GM18870 (cell line): ENCODE measurements around the gene HRH2.
"Not testable (repeated sequence)": the region's sequence is repeated elsewhere in the genome, so short reads cannot be mapped to it uniquely, and the experiment has no call there.

Experiments used
- ATAC-seq: cut with Tn5 transposase; IDR thresholded peaks from one replicate; pipeline ENCODE4 v1.9.1; 2021; ENCODE audit warnings: moderate library complexity; ENCODE audit not compliant: unreplicated experiment

The HRH2 gene, protein sequence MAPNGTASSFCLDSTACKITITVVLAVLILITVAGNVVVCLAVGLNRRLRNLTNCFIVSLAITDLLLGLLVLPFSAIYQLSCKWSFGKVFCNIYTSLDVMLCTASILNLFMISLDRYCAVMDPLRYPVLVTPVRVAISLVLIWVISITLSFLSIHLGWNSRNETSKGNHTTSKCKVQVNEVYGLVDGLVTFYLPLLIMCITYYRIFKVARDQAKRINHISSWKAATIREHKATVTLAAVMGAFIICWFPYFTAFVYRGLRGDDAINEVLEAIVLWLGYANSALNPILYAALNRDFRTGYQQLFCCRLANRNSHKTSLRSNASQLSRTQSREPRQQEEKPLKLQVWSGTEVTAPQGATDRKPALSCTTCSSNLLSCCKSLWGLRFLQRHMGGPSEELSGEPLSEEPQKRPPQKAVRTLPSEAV

DNA sequence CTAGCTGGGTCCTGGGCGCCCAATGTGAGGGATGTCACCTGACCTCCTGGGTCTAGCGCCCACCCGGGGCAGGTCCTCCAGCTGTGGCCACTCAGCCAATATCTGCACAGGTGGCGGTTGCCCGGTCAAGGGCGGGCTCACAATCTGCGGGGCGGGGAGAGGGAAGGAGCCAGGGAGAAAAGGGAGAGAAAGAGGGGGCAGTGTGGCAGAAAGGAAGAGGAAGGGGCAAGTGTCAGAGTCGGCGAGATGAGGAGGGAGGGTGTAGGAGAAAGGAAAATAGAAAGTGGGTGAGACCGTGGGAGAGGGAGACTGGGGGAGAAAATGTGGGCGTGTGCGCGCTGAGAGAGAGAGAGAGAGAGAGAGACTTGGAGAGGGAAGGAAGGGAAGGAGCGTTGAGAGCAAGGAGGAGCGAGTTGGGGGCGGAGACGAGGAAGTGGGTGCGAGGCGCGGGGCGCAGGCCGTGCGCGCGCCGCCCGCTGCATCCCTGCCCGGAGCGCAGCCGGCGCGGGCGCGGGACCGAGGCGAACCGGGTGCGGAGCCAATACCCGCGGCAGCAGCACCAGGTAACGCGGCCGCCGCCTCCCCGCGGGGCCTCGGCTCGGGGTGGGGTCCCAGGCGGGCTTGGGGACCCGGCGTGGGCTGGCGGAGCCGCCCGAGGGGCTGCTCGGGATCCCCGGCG, at the start of gene HRH2:
HRH2 (plus strand) TSS at position 479 of the 679 bp plus-strand sequence. CDS start 25,163 bp downstream, outside the sequence.
- no peak for ATAC-seq

GRCh38 chr5:175609526-175609925, 48.3 kb upstream of the HRH2 start:
- no peak for ATAC-seq

GRCh38 chr5:175610381-175610780, 47.5 kb upstream of the HRH2 start:
- no peak for ATAC-seq

GRCh38 chr5:175610898-175611297, 47.0 kb upstream of the HRH2 start:
- no peak for ATAC-seq

- ATAC-seq: no peak
Observed at GRCh38 chr5:175614223-175614815, 43.6 kb upstream of the HRH2 start.

DNA sequence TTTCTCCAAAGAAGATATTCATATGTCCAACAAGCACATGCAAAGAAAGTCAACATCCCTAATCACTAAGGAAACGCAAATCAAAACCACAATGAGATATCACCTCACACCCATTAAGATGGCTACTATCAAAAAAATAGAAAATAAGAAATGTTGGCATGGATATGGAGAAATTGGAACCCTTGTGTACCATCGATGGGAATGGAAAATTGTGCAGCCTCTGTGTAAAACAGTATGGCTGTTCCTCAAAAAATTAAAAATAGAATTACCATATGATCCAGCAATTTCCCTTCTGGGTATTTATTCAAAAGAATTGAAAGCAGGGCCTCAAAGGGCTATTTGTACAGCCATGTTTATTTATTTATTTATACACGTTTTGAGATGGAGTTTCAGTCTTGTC, 43.0 kb upstream of the HRH2 start:
- ATAC-seq: no peak

- no peak for ATAC-seq
Observed at GRCh38 chr5:175616083-175616482, 41.8 kb upstream of the HRH2 start.

- ATAC-seq: not testable (repeated sequence)
Observed at GRCh38 chr5:175616527-175616926, 41.3 kb upstream of the HRH2 start.

DNA sequence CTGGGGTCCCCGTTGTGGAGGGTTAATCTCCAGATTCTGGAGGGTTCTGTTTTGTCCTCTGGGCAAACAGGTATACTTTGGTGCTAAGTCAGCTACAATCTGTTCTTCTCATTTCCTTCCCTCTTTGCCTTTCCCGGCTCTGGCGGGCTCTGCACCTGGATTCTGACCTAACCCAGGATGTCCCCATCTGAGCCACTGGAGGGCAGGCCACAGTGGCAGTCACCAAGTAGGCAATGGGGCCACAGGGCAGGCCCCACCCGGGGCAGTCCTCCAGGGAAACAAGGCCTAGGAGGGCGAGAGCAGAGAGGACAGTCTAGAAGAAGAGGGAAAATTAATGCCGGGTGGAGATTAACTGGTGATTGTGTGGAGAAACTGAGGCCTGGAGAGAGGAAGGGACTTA, 40.4 kb upstream of the HRH2 start:
- no peak for ATAC-seq

DNA sequence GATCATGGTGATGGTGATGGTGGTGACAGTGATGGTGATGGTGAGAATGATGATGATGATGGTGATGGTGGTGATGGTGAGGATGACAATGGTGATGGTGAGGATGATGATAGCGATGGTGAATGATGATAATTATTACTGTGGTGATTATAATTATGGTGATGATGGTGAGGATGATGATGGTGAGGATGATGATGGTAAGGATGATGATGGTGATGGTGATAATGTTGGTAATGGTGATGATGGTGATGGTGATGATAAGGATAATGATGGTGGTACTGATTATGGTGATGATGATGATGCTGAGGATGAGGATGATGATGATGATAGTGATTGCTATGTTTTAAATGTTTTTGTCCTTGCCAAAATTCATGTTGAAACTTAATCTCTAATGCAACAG, 37.3 kb upstream of the HRH2 start:
- ATAC-seq: no peak

- no peak for ATAC-seq
Observed at GRCh38 chr5:175621971-175622370, 35.9 kb upstream of the HRH2 start.

GRCh38 chr5:175623088-175623487, 34.8 kb upstream of the HRH2 start:
- no peak for ATAC-seq

DNA sequence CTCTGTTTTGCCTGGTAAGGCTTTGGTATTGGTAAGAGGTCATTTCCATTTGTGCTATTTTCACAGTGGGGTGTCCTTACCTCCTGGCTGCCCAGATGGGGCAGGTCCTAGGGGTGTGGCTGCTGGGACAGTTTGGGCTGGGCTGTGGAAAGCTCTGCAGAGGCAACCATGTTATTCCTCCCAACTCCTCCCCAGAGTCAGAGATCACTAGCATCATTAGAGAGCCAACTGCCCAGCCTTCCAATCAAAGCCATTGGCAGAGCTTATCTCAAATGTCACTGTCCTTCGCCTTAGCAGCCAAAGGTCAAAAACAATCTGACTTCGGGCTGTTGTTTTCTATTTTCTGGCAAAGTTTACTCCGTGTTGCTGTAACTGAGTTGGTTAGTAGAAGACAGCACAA, 33.6 kb upstream of the HRH2 start:
- ATAC-seq: no peak

DNA sequence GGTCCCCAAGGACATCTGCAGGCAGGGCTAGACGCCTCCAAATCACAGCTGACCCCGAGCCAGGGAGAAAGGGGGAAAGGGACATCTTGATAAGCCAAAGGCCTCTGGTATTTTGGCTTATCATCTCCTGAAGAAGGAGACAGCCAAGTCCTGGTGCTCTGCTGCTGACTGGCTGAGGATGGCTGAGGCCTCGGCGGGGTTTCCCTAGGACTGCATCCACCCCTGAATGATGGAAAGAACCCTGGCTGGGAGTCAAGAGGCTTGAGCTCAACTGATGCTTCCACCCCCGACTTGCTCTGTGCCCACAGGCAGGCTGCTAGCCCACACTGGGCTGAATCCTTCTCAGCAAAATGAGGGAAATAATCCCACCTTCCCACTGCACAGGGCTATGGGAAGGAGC, 30.9 kb upstream of the HRH2 start:
- ATAC-seq: no peak

DNA sequence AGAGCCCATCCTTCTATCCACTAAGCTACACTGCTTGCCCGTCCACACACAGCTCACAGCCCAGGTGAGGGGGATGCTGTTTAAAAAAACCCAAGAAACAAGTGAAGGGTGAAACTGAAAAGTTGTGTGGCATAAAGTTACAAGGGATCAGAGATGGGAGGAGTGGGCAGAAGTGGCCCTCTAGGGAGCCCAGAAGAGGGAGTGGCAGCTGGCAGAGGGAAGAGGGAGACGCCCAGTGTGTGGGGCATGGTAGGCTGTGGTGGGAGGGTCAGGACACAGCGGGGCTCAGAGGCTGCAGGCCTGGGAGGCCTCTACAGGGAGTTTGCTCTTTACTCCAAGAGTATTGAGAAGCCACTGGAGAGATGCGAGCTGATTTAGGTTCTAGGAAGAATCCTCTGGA, 30.1 kb upstream of the HRH2 start:
- no peak for ATAC-seq

GRCh38 chr5:175628668-175629067, 29.2 kb upstream of the HRH2 start:
- ATAC-seq: no peak

DNA sequence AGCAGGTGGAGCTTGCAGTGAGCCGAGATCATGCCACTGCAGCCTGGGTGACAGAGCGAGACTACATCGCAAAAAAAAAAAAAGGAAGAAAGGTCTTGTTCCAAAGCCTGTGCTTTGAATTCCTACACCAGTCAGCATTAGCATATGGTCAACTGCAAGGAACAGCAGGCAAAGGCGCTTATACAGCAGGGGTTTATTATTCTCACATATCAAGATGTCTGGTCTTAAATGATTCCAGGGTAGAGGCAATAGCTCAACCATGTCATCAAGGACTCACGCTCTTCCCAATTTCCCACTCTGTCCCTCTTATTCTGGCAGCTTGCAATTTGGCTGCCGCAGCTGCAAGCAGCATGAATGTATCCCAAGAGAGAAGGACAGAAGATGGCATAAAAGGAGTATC, 28.6 kb upstream of the HRH2 start:
- no peak for ATAC-seq

DNA sequence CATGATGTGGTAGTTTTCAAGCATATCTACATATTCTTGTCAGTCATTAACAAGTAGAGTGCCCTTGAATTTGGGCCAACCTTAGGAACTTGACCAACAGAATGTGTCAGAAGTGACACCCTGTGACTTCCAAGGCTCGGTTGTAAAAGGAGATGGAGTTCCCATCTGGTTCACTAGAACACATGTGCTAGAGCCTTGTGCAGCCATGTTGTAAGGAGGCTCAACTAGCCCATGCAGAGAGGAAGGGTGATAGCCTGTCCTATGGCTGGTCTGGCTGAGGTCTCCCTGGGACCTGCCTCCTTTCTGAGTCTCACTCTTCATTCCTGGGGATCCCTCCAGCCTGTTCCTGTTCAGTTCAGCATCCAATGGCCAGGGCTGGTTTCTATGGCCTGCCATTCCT, 28.1 kb upstream of the HRH2 start:
- no peak for ATAC-seq

DNA sequence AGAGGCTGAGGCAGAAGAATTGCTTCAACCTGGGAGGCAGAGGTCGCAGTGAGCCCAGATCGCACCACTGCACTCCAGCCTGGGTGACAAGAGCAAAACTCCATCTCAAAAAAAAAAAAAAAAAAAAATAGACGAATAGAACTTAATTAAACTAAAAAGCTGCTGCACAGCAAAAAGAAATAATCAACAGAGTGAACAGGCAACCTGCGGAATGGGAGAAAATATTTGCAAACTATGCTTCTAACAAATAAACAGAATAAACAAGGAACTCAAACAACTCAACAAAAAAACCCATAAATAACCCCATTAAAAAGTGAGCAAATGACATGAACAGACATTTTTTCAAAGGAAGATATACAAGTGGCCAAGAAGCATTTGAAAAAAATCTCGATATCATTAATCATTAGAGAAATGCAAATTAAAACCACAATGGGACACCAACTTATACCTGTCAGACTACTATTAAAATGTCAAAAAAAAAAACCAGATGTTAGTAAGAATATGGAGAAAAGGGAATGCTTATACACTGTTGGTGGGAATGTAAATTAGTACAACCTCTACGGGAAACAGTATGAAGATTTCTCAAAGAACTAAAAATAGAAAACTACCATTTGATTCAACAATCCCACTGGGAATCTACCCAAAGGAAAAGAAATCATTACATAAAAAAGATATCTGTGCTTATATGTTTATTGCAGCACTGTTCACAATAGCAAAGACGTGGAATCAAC, 21.9 kb upstream of the HRH2 start:
- ATAC-seq: no peak

DNA sequence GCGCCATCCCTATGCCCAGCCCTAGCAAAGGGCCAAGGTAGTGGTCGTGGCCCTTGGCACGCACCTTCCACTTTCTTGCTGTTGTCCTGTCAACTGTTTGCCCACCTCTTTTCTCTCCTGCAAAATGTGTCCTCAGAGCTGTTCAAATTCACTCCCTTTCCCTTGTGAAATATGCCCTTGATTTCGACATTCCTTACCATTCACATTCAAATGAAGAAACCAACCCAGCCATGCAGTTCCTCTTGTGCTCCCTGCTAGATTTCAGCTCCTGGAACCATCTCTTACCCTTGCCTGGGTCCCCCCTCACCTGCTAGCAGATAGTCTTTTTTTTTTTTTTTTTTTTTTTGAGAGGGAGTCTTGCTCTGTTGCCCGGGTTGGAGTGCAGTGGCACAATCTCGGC, 19.6 kb upstream of the HRH2 start:
- no peak for ATAC-seq

DNA sequence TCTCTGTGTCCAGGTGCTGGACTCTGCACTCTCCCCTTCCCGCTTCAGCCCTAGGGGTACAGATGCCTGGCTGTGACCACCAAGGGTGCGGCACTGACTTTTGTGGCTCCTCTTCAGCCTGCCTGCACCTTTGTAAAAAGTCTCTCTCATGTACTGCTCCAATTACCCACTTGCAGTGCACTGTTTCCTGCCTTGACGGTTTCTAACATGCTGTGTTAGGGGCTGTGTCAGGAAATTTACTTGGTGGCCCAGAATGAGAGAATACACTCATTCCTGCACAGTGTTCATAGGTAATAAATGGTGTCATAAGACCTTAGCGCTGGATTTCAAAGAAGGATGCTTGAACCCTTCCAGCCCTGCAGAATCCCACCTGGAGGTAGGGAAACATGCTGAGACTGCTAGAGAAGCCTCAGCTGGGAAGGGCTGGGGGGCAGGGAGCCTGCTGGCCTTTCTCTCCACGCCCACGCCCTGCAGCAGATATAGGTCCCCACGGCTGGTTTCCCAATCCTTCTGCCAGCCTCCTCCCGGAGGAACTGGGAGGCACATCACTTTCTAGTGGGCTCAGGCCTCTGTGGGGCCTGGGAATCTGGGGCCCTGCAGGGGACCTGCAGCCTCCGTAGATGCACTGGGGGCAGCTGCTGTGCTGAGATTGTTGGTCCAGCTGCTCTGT, 17.6 kb upstream of the HRH2 start:
- ATAC-seq: no peak
